Lower leg skin (tissue), 4 donors: Measurements from ENCODE around the gene CCDC88C. TPM values are rescaled to one million over a fixed set of nuclear protein-coding genes. Genes with fewer than 3 reads are reported as not detected.

ENCODE experiments used
- DNase-seq, 2 donors: peaks; one replicate each; pipeline ENCODE4 v3.0.0-alpha.2; 2019; ENCODE audit warnings: low spot score in 2 of 2
- H3K4me3 ChIP-seq: fragments of 200-600 bp; sonication (generic); 2 replicates; pipeline ENCODE4 v1.5.1; 2017; ENCODE audit warnings: mild to moderate bottlenecking, low read depth; ENCODE audit not compliant: poor library complexity, severe bottlenecking
- CTCF ChIP-seq, 3 donors: fragments of 450-650 bp; IDR thresholded peaks; one replicate each; pipeline ENCODE4 v1.5.1; 2016; ENCODE audit warnings: antibody characterized with exemption in 3 of 3, mild to moderate bottlenecking in 3 of 3, moderate library complexity in 2 of 3
- POLR2A ChIP-seq, 2 donors: fragments of 450-650 bp; IDR thresholded peaks; one replicate each; pipeline ENCODE4 v1.6.1; 2016 to 2017; ENCODE audit warnings: antibody characterized with exemption in 2 of 2, mild to moderate bottlenecking in 1 of 2, moderate library complexity in 1 of 2
- WGBS, 2 donors: methylation state at CpG; one replicate each; pipeline ENCODE4 v1.1.5; 2018; 5-methylcytosine and 5-hydroxymethylcytosine counted together
- intact Hi-C: fragments of 100-400 bp; cut with DNase I; formaldehyde crosslinking; loops from one replicate; pipeline ENCODE4 v1.15.0; 2023; ENCODE audit warnings: low total_unique reads
- total RNA-seq, 4 donors: library from RNA; depleted of rRNA; stranded (reverse); fragments of >200 nt; gene quantifications; one replicate each; pipeline ENCODE4 v1.1.0, GENCODE V29; 2016

The CCDC88C gene
- total RNA-seq, 4 donors from 2014 or later: 8.5 to 21.8 (median 13.4) TPM

- TF ChIP-seq POLR2A (IDR thresholded peaks at IDR 0.05) (no peak), CTCF (IDR thresholded peaks at IDR 0.05) (no peak)
- H3K4me3 ChIP-seq: no peak overlapping the region
- no peak for DNase-seq
- WGBS, 2 donors: 96% methylated on average over 18 to 27 of the region's 27 CpGs
- intact Hi-C loops: no loop called here
These were observed 144.2 kb downstream of the CCDC88C start for GRCh38 chr14:91273273-91273884.

- no peak for DNase-seq
- no peak overlapping the region for H3K4me3 ChIP-seq
- intact Hi-C loops: no loop called here
- TF ChIP-seq CTCF (IDR thresholded peaks at IDR 0.05) (no peak), POLR2A (IDR thresholded peaks at IDR 0.05) (no peak)
- WGBS, 2 donors: 82 to 92% methylated on average over 28 to 31 of the region's 43 CpGs
These were observed 145.0 kb downstream of the CCDC88C start for GRCh38 chr14:91272341-91273272.

- intact Hi-C loops: no loop called here
- 93 to 95% methylated on average over 9 of the region's 9 CpGs for WGBS, 2 donors
- TF ChIP-seq POLR2A (IDR thresholded peaks at IDR 0.05) (no peak), CTCF (IDR thresholded peaks at IDR 0.05) (no peak)
- H3K4me3 ChIP-seq: no peak overlapping the region
- no peak for DNase-seq
These were observed 146.0 kb downstream of the CCDC88C start for GRCh38 chr14:91271639-91272038.

GRCh38 chr14:91270619-91271018, 147.0 kb downstream of the CCDC88C start:
- intact Hi-C loops: no loop called here
- no peak for DNase-seq
- TF ChIP-seq CTCF (IDR thresholded peaks at IDR 0.05) (no peak), POLR2A (IDR thresholded peaks at IDR 0.05) (no peak)
- 57 to 61% methylated on average over 5 of the region's 8 CpGs for WGBS, 2 donors
- H3K4me3 ChIP-seq: no peak overlapping the region

- intact Hi-C loops: no loop called here
- no peak overlapping the region for H3K4me3 ChIP-seq
- DNase-seq: no peak
- TF ChIP-seq POLR2A (IDR thresholded peaks at IDR 0.05): no peak
- TF ChIP-seq CTCF (IDR thresholded peaks at IDR 0.05): no peak
- WGBS, 2 donors: 96 to 97% methylated on average over 6 of the region's 6 CpGs
These were observed 147.4 kb downstream of the CCDC88C start for GRCh38 chr14:91270188-91270587.
